T47D (cell line): Measurements from ENCODE around the gene TNN.
"Not testable (repeated sequence)": the region's sequence is repeated elsewhere in the genome, so short reads cannot be mapped to it uniquely, and the experiment has no call there.

ENCODE experiments used
- DNase-seq, 2 experiments: peaks; one replicate each; pipeline versions ENCODE4 v3.0.0 to v3.0.0-alpha.2; 2011 to 2012; ENCODE audit warnings: low read depth in 1 of 2, low spot score in 1 of 2
- JUND ChIP-seq: IDR thresholded peaks from 2 replicates; pipeline ENCODE4 v1.6.1; 2012; ENCODE audit warnings: low read depth
- in situ Hi-C: cut with HindIII; loops from 2 replicates; pipeline ENCODE4 v1.10.0; 2016; ENCODE audit warnings: low sequenced_read_pairs, low pct_unique_long_range_greater_than_20kb

TNN gene

GRCh38 chr1:175067362-175068106 lies at the start of gene TNN:
Gene TNN, plus strand, starts transcription at chr1:175067833. Its CDS starts 9,586 bp downstream, at chr1:175077419.
- no peak for DNase-seq
- in situ Hi-C loops: no loop called here
- TF ChIP-seq JUND: no peak

DNA sequence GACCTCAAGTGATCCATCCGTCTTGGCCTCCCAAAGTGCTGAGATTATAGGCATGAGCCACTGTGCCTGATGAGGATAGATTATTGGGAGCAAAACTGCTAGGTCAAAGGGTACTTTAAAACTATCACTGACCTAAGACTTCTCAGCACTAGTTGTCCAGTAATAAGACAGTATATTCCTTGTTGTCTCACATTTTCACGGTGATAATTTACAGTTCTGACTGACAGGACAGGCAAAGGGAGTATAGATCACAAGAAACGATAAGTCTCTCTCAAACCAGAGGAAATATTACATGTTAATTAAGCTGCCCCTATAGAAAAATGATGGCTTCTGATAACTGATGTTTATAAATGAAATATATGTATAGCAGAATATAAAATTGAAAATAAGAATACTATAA lies 48.1 kb upstream of the TNN start:
- TF ChIP-seq JUND: no peak
- DNase-seq: no peak
- in situ Hi-C loops: no loop called here

DNA sequence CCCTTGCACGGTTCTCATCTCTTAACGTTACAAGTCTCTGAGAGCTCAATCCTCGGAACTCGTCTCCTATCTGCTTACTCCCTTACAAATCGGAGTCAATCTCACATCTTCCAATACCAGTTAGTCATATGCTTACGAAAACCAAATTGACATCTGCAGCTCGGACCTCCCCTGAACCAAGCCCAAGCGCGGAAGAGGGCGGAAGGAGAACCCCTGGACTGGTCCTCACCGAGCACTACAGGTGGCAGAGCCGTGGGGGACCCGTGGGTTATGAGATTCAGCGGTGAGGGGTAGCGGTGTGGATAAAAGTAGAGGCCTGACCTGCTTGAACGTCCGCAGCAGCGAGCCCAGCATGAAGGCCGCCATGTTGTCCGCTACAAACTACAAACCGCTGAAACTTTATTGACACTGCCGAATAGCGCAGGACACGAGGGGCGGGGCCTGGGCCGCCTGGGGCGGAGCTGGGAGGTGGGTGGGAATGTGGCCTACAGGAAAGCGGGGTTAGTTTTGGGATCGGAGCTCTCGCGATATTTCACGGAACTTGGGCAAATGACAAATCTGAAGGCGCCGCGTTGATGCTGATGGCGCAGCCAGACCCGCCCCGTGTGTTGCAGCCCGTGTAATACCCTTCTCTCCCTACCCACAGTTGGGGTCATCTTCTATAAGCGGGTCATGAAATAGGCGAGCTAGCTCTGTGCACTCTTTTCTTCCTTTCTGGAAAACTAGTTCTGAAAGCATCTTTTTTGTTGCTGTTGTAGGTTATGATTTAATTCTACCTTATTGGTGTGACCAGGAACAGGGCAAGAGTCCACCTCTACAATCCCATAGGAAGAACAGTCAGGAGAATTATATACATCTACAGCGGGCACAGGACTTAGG lies 44.4 kb upstream of the TNN start, which contains the start of gene MRPS14:
TSS of gene MRPS14 (minus strand) at position 383 of the 879 bp plus-strand sequence. CDS start at position 366, 17 bp downstream.
- in situ Hi-C loops: no loop called here
- 0 out of 2 replicates have a peak, but pooled peaks have one; percentile 29 for TF ChIP-seq JUND
- peak; percentile 84 to 100 for DNase-seq

- in situ Hi-C loops, DNase-seq: not testable (repeated sequence)
These were observed 43.8 kb upstream of the TNN start for GRCh38 chr1:175023922-175024242.

- in situ Hi-C loops: no loop called here
These were observed 42.9 kb upstream of the TNN start for GRCh38 chr1:175024773-175025172.

DNA sequence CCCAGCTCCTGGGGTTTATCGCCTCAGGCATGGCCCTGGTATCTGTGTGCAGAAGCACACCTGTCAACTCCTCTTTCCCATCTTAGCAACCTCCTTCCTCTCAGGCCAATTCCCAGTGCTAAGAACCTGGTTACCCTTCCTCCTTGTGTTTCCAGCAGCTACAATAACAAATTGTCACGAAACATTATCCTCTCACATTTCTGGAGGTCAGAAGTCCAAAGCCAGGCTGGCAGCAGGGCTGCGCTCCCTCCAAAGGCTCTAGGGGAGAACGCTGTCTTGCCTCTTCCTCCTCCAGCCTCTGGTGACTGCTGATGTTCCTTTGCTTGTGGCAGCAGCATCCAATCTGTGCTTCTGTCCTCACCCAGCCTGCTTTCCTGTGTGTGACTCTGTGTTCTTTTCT lies 33.7 kb upstream of the TNN start:
- DNase-seq: no peak
- no peak for TF ChIP-seq JUND
- in situ Hi-C loops: no loop called here

More at GRCh38 chr1:175024773-175025172, 42.9 kb upstream of the TNN start:
- no peak for TF ChIP-seq JUND
- DNase-seq: no peak

- no peak for TF ChIP-seq JUND
- in situ Hi-C loops: no loop called here
- no peak for DNase-seq
These were observed 32.9 kb upstream of the TNN start for GRCh38 chr1:175034775-175035174.

DNA sequence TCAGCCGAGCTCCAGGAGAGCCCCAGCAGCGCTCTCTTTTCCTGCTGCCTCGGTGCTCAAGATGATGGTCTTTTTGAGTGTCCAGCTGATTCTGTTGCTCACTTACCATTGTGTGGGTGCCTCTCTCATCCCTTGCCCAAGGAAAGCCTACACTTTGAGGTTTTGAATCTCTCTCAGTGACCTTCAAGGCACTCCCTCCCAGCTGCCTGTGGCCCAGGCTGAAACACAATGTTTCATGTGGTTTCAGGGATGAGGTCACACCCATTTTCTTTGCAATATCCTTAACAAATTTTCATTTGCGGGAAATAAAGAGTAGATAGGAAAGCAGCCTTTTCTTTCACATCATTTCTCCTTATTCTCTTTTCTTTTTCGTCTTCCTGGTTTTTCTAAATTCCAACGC lies 31.8 kb upstream of the TNN start:
- in situ Hi-C loops: no loop called here
- no peak for TF ChIP-seq JUND
- DNase-seq: no peak

DNA sequence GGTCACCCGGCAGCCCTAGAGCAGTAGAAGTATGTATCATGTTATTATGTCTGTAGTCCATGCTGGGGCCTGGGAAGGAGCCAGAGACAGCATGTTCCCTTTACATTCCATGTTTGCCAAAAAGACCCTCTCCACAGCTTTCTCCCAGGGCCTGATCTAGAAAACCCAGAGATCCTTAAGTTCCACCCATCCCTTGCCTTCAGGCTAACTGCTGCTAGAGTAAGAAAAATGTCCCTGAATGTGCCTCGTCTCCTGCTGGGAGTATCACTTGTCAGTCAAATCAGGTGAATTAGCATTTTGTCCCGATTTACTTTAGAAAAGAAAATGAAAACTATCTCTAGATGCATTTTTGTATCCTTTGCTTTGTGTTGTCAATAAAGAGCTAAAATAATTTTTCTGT lies 31.2 kb upstream of the TNN start:
- no peak for DNase-seq
- TF ChIP-seq JUND: no peak
- in situ Hi-C loops: no loop called here

- TF ChIP-seq JUND: no peak
- in situ Hi-C loops: no loop called here
- no peak for DNase-seq
These were observed 30.2 kb upstream of the TNN start for GRCh38 chr1:175037416-175037815.

DNA sequence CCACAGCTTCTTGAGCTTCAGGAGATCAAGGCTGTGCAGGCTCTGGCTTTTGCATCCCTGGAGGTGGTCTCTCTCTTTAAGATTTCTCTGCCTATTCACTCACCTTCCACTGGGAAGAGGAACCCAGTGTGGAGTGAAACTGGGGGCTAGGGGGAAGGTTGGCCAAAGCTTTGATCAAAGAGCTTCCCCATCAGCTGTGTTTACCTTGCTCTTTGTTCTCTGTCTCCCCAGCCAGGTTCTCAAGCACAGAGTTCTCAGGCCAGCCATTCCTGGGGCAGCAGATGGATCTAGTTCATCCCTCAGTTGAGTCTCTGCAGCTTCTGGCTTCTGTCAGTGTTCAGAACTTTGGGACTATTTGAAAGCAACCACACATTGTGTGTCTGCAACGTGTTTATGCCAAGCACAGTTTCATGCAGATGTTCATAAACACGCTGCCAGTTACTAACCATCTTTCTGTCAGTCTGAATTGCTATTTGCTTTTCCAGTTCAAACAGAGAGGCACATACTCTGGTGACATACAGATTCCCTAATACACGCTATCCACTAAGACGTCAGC lies 27.2 kb upstream of the TNN start:
- in situ Hi-C loops: no loop called here
- no peak for DNase-seq
- no peak for TF ChIP-seq JUND

GRCh38 chr1:175042650-175043049 lies 25.0 kb upstream of the TNN start:
- DNase-seq: no peak
- TF ChIP-seq JUND: no peak
- in situ Hi-C loops: no loop called here

GRCh38 chr1:175043824-175044223 lies 23.8 kb upstream of the TNN start:
- in situ Hi-C loops: no loop called here
- TF ChIP-seq JUND: no peak
- DNase-seq: no peak

DNA sequence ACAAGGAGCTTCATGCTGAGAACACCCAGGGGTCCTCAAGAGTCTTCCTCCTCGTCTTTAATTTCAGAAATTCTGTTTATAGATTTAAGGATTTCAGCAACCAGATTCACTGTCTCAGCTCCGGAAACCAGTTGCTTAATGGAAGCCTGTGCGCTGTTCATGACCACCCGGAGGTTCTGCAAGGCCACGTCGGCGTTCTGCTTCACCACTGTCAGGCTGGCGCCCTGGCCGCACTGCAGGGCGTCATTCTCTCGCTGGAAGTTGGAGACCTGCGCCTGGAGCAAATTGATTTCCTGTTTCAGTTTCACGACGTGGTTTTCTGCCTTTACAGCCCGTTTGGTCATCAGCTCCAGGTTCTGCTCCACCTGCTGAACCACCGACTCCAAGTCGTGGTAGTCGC lies 23.0 kb upstream of the TNN start:
- in situ Hi-C loops, DNase-seq: not testable (repeated sequence)
